HS-5 (cell line): ENCODE results near the gene TRPM1.

ENCODE experiments used
- DNase-seq: peaks from one replicate; pipeline ENCODE4 v3.0.0-alpha.2; 2012; ENCODE audit warnings: low read depth

The TRPM1 gene

DNA sequence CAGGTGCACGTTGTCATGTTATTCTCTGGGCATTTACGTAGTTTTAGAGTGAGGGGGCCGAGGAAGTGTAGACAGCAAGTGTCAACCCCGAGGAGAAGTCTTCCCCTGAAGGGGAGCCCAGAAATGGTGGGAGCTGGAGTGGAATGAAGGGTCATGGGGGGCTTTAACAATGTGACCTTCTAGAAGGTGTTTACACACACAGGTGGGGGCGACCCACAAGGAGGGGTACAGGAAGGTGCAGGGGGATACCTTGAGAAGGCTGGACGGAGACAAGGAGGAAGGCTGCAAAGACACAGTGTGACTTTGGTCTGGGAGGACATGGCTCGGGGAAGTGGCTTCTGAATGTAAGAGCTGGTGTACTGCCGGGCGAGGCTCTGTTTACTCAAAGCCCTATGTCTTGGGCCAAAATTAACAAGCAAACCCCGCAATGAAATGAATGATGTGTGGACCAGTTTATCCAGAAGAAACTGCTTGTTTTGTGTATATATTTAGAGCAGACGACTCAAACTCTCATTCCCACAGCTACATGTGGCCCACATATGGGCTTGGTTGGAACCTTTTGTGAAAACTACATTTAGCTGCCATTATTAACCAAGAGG, 18.7 kb downstream of the TRPM1 start:
- no peak for DNase-seq

GRCh38 chr15:31081588-31082250, 19.8 kb downstream of the TRPM1 start:
- DNase-seq = no peak

- no peak for DNase-seq
These were observed 20.5 kb downstream of the TRPM1 start for GRCh38 chr15:31081056-31081455.

GRCh38 chr15:31080591-31081014, 20.9 kb downstream of the TRPM1 start:
- no peak for DNase-seq

DNA sequence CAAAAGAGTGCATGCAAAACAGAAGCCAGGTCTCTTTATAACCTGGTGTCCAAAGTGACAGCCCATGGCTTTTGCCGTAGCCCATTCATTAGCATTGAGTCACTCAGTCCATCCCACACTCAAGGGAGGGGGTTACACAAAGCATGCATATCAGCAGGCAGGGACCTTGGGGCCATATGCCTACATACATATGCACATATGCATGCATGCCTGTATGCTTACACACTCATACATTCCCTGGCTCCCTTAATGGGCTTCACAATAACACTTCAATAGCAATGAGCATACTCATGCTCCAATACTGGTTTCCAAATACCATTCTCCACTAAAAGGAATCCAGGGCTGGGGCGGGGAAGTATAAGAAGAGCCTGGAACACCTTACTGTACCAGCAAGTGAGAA, 22.0 kb downstream of the TRPM1 start:
- DNase-seq = peak; percentile 67

DNA sequence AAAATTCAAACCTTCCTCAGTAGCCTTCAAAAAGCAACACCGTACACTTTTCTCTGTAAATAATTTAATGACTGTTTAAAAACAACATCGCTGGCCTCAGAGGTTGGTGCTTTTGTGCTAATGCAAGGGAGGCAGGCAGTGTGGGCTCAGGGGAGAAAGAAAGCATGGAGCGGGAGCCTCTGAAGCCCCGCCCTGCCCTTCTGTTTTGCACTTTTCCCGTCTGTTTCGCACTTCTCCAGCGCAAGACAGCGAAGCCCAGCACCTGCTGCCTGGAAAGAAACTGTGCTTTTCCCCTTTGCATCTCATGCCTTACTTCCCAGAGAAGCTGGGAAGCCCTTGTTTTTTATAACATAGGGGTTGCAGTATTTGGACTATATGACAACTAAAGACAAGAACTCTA, 23.1 kb downstream of the TRPM1 start:
- DNase-seq = no peak

GRCh38 chr15:31077941-31078340, 23.6 kb downstream of the TRPM1 start:
- DNase-seq = no peak

- DNase-seq = no peak
These were observed 24.3 kb downstream of the TRPM1 start for GRCh38 chr15:31077181-31077580.

- no peak for DNase-seq
These were observed 27.2 kb downstream of the TRPM1 start for GRCh38 chr15:31074321-31074720.

DNA sequence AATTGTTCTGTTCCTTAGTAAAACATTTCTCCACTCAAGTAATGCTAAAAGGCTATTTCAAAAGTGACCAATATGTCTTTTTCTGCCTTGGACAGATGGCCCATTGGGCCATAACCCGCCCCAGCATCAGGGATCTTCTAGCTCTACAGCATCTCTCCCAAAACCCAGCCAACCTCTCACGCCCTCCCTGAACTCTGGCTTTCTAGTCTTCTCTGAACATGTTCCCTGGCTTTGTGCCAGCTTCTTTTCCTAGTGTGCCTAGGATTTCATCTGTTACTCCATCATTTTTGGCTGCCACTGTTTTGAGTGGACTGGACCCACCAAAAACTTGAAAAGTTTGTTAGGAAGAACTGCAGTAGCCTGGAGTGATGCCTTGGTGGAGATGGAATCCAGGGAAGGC, 30.7 kb downstream of the TRPM1 start:
- DNase-seq = no peak

GRCh38 chr15:31069360-31070000, 32.0 kb downstream of the TRPM1 start:
- no peak for DNase-seq

DNA sequence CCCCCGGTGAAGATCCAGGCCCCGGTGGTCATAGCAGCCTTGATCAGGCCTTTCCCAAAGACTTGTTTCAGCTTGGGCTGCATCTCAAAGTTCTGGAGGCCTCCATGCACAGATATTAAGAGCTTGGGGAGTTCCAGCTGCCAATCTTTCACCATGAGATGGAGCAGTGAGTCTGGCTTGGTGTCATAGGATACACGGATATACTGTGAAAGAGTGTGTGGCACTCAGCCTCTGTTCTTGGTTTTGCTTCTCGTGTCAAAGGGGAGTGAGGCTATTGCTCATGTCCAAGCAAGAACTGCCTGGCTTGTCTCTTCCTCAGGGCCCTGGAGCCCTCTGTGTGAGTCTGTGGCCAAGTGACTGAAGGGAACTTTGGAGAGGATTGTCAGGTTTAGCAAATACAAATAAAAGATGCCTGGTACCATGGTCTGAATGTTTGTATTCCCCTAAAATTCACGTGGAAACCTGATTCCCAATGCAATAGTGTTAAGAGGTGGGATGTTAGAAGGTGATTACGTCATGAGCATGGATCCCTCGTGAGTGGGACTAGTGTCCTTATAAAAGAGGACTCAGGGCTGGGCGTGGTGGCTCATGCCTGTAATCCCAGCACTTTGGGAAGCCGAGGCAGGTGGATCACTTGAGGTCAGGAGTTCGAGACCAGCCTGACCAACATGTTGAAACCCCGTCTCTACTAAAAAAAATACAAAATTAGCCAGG, 33.5 kb downstream of the TRPM1 start:
- no peak for DNase-seq

DNA sequence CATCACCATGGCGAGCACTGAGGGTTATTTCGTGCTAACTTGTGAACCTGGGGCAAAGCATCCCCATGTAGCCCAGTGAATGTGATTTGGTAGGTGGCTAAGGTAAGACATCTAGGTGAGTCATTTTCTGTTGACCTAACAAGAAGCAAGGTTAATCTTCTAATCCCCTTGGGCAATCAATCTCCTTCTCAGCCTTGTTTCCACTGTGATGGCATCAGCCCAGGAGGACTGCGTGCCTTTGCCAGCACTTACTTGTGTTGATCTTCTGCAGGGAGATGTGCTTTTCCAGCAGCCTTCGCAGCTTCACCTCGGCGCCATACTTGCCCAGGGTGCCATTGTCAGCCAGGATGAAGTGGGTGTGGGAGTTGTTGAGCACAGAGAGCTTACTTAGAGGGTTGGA, 35.7 kb downstream of the TRPM1 start:
- DNase-seq = no peak

GRCh38 chr15:31062911-31063310, 38.6 kb downstream of the TRPM1 start:
- no peak for DNase-seq

DNA sequence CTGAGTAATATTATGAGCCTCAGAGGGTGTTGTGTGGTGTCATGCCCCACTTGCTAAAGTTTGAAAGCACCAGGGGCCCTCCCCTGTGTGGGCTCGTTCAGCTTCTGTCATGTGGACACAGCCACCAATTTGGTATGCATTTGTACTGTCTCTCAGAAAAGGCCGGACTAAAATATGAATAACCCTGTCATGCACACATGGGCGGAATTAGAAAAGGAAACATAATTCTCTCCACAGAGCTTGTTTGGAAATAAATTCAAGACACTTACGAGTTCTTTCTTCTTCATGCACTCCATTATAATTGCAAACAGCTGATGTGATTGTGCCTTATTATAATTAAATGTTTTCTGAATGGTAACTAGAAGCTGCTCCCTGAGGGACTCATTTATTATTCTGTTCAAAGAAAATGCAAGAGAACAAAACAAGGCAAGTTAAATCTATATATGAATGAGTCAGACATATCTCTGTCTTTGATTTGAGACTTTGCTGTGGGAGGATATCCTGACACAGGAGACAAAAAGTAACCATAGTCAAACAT, 39.1 kb downstream of the TRPM1 start:
- peak; percentile 14 for DNase-seq

DNA sequence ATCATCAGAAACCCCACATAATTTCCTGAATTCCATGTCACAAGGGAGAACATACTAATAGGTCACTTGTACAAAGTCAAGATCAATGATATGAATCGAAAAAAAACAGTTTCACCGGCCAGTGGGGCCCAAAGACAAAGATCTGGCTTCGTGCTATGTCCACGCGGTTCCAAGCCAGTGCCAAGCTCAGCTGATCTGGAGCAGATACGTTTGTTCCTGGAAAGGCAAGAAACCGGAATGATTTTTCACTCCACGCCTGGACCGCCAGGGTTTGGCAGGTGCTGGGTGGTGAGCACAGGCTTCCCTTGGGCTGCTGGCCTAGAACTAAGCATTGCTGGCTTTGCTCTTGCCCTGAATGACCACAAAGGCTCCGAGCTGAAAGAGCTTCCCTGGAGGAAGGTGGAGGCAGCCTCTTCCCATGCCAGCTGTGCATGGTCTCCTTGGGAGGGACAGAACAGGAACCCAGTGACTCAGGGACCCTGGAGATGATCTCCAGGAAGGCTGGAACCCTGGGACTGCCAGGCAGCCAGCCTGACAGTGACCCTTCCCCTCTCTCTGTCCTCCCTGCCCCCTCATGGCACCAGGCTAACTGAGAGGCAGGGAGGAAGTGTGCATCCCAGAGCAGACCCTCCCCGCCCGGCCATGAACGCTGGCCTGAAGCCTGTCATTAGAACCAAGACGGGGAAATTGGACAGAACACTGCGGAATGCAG, 40.9 kb downstream of the TRPM1 start:
- no peak for DNase-seq

DNA sequence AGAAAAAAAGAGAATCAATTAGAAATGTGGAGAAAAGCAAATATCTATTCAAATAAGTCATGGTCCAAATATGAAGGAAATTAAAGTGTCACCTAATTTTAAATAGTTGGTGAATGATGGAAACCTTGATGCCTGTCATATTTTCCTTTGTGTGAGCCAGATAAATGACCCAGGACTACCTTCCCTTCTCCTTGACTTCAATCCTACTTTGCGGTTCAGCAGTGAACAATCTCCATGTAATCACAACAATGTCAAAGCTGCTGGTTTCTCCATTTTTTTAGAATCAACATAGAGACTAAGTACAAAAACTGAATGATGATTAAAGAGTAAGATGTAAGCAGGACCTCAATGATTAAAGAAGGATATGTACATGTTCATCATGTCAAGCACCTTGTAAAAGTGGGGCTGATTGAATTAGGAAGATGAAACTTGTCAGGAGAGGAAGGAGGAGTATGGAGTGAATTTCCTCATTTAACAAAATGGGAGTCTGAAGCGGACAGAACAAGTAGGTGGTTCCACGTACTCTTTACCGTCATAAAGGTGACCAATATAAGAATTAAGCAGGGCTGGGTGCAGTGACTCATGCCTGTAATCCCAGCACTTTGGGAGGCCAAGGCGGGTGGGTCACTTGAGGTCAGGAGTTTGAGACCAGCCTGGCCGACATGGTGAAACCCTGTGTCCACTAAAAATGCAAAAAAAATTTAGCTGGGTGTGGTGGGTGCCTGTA, 43.1 kb downstream of the TRPM1 start:
- DNase-seq = no peak

- DNase-seq = no peak
These were observed 49.9 kb downstream of the TRPM1 start for GRCh38 chr15:31051496-31052080.

- no peak for DNase-seq
These were observed 50.6 kb downstream of the TRPM1 start for GRCh38 chr15:31050953-31051352.

GRCh38 chr15:31049682-31050615, 51.6 kb downstream of the TRPM1 start:
- no peak for DNase-seq
